Superior temporal gyrus (tissue), 1 donor: ENCODE measurements around the gene C1orf159.
"Not testable (repeated sequence)": the region's sequence is repeated elsewhere in the genome, so short reads cannot be mapped to it uniquely, and the experiment has no call there.

Source experiments
- DNase-seq: peaks from one replicate; pipeline ENCODE4 v3.0.0-alpha.2; 2016; ENCODE audit errors: extremely low spot score

The C1orf159 gene

DNA sequence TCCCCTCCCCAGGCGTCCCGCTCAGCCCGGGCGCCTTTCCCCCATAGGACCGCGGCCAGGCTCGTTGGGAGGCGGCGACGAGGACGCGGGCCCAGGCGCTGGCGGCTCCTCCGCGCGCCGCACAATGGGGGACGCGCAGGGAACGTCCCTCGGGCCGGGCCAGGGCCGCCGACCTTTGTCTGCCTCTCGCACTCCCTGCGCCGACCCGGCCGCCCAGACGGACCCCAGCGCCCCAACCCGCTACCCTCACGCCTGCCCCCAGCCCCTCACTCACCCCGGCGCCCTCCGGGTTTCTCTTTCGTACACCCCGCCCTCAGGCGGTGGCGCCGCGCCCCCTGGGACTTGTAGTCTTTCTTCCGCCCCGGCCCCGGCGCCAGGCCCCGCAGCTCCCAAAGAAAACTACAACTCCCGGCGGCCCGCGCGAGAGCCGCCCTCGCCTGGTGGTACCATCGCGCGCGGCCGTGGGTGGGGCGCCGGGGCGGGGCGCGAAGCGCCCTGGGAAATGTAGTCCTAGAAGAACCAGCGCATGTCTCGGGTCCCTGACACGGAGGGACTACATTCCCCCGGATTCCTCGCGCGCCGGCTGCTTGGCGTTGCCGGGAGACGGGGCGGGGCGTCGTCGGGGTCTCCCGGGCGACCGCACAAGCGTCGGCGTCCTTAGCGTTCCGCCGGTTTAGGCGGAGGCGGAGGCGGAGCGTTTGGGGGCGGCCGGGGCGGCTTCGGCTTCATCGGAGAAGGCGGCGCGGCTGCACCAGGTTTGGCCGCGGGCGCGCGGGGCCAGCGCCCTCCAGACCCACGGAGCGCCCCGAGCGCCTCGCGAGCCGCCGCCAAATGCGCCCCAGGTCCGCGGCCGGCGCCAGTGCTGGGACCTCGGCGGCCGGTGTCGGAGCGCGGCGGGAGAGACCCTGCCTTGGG lies at the start of gene C1orf159:
Gene C1orf159 (minus strand): TSS at position 304 of the 915 bp plus-strand sequence. CDS start 24,546 bp downstream, outside the sequence.
- peak; percentile 98 for DNase-seq

DNA sequence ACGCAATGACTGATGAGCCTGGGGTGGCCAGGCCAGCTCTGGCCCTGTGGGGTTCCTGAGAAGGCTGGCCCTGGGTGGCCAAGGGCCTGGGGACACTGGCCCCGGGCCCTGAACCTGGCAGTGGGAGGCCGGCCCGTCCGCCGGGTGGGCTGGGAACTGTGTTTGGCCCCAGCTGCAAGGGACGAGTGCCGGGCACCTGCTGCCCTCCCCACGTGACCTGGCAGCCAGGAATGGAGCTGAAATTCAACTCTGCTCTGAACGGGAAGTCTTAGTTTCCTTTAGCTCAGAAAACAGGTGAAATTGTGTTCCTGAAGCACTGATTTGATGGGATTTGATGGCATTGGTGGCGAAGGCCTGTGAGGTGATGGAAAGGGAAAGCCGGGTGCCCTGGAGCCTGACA lies 49.6 kb upstream of the C1orf159 start:
- DNase-seq, result no peak

DNA sequence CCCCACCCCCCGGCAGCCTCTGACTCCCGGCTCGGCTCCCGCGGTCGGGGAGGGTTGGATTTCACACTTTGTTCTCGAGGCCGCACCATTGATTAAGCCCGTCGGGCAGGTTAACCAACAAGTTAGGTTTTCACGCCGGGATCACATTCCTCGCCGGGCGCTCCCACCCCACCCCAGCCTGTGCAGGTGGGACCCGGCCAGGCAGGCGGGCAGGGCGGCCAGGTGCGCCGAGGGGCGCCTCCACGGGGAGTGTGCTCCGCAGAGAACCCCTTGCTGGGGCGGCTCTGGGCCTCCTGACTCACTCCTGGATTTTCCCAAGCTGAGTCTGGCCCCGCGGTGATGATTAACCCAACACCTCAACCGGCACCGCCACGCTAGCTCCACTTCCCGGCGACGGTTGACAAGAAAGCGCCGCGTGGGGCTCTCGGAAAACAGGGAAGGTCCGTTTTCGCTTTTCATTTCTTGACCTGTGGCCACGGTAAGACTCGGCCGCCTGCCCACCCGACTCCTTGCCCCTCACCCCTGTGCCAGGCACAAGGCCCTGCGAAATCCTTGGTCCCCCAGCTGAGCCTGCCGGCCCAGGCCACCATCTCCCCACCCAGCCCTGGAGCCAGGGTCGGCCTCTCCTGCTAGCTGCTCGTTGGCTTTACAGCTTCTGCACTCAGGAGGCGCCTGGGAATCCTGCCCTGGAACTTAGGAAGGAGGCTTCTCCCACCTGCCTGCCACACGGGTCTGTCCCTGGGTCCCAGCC lies 49.0 kb upstream of the C1orf159 start:
- DNase-seq, result no peak

DNA sequence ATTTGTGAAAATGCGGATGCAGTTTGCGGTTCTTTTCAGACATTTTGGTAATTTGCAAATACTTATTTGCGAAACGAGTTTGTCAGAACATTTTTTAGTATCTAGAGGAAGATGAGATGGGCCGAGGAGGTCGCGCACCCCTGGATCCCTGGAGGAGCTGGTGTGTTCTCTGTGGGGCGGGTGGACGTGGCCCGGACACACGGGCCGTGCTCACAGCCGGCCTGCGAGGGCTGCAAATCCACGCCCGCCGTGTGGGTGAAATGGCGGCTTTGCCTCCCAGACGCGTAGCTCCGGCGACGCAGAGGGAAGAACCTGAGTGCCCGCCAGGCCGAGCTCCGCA lies 48.4 kb upstream of the C1orf159 start:
- no peak for DNase-seq

DNA sequence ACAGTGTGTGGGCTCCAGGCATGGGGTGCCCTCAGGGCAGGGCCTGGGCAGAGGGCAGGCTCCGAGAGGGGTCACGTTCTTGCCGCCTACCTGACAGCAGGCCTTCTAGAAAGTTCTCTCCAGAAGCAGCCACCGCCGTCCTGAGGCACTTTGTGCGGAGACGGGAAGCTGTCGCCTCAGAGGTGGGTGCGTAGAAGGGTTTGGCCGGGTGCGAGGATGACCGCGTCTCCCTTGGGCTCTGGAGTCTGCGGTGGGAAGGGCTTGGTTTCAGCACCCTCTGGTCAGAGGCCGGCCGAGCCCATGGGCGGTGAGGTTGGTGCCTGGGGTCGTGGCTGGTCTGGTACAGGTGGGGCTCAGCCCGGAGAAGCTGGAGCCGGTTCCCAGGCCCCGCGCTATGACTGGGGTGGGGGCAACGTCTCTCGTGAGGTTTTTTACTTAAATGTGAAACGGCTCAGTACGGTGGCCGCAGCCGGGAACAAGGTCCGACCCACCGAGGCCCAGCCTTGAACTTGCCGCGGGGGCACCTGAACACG lies 47.7 kb upstream of the C1orf159 start:
- no peak for DNase-seq

DNA sequence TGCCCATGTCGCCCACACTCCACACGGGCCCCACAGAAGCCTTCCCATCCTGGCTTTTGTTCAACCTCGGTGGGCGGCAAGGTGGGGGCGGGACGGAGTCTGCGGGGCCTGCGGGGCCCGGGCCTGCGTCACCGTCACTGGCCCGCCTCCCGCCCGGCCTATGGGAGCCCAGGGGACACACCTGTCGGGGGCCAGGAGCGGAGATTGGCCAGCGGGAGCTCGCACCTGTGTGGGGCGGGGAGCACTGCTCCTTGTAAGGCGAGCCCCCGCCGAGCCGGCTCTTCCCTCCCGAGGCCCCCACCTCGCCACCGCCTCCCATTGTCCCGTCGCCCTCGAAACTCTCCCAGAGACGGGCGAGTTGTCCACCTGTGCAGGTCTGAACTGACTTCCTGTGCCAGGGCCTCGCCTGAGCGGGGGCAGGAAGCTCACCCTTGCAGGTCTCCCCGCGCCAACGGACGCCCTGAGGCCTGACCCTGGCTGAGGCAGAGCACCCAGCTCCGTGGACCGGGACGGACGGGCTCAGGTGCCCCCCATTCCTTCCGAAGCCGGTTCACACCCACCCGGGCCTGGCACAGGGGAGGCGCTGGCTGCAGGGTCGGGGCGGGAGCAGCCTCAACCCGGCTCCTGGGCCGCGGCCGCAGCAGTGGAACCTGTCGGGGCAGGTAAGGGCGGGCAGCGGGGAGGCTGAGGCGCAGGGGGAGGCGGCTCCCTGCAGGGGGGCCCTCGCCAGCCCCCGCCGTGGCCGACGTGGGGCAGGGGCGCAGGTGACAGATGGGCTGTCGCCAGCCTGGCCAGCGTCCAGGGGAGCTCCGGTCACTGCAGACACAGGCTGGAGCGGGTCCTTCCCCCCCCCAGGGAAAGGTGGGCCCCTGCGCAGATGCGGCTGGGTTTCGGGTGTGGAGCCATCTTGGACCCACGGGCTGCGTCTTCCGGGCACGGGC lies 47.0 kb upstream of the C1orf159 start:
- no peak for DNase-seq

DNA sequence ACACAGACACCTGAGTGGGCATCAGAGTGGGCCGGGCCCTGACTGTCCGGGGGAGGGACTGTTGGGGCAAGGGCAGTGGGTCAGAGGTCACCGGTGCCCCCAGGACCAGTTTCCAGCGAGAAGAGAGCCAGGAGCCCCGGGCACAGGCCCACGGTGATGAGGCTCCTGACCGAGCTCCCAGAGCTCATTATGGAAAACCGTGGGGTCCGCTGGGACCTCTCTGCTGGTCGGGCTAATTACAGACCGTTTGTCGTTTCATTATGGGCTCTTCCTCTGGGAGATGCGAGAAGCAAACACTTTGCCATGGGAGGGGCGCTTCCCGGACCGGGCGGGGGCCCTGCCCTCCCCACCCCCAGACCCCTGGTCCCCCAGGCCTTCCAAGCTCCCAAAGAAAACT lies 45.8 kb upstream of the C1orf159 start:
- no peak for DNase-seq

DNA sequence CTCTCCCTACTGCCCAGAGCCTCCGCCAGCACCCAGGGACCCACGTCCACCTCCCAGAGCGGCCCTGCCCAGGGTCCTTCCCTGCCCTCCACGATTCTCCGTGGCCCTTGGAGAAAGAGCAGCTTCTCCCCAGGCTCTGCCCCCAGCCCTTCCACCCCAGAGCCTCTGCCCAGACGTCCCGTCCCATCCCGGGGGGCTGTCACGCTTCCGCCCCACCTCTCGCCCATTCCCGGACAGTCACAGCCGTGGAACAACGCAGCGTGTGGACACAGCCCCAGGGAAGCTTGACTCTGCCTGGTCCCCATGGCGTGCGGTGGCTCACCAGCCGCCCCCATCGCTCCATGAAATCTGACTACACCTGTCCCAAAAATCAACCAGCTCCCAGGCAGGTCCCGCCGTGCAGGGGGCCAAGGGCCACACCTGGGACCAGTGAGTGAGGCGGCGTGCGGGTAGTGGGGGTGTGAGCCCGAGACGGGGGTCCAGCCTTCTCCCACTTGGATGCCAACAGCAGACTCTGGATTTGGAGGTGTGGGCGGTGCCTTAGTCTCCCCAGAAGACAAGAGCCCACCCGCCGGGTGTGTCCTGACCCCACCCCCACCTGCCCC lies 45.3 kb upstream of the C1orf159 start:
- no peak for DNase-seq

DNA sequence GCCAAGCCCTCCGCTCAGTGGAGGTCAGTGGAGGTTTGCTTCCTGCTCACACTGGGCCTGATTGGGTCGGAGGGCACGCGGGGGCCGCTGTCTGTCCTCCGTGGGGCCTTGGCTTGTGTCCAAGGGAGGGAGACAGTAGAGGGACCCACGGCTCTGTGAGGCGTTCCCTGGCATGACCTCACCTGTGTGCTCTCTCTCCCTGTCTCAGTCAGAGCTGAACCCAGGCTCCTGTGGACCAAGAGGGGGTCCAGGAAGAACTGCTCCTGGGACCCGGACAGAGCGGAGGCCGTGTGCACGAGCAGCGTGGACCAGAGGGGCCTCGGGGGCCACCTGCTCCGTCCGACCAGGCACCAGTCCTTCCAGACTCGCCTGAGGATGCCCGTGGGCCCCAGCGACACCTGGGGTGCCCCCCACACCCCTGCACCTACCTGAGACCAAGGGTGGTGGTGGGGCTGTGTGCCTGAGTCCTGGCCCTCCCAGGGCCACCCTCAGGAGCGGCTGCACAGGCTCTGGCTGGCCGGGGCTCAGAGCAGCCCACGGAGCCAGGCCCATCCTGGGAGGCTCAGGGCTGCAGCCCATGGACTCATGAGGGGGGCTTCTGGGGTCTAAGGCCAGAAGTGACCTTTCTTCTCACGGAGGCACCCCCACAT lies 44.5 kb upstream of the C1orf159 start:
- DNase-seq, result no peak

DNA sequence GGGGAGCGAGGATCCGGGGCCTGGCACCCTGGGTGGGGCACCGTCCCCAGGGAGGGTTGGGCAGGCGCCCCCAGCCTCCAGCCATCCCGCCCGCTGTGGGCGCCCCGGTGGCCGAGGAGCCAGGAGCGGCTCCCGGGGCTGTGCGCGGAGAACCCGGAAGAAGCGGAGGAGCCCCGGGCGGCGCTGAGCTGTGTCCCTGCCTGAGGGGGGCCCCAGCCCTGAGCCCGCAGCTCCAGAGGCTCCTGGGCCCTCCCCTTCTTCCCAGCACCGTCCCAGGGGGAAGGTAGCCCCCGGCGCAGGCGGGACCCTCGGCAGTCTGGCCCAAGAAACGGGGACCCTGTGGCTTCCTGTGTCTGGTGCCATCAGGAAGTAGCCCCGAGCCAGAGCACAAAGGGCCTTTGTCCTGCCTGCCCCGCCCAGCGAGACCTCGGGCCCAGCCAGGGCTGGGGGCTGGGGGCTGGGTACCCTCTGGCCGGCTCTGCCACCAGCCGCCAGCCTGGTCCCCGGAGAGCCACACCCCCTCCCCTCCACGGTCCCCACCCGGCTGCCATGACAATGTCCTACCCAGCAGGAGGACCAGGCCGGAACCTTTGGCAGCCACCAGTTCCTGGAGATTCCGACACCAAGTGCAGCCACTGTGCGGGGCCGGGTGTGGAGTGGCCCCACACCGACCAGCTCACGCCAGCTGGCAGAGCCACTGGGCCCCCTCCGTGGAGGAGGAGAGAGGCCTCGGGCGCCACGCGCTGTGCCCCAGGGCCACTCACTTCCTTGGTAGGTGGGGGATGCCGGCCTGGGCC lies 42.2 kb upstream of the C1orf159 start:
- DNase-seq, result peak; percentile 82

DNA sequence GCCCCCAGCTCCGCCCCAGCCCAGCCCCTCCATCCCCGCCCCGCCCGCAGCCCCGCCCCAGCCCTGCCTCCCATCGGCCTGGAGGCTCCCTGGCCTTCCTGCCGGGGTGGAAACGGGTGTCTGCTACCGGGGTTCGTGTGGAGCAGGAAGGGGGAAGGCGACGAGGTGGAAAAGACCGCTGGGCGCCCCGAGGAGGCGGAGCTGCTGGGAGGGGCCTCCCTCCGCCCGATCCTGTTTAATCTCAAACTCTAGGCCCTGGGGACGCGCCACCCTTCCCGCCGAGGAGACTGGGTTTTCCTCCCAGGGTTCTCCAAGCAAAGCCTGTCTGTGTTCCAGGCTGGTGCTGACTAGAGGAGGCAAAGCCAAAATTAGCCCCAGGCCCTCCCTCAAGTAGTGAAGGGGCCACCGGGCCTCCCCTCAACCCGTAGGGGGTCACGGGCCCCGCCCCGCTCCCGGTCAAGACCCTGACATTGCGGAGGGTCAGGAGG lies 41.6 kb upstream of the C1orf159 start:
- DNase-seq, result peak; percentile 57

DNA sequence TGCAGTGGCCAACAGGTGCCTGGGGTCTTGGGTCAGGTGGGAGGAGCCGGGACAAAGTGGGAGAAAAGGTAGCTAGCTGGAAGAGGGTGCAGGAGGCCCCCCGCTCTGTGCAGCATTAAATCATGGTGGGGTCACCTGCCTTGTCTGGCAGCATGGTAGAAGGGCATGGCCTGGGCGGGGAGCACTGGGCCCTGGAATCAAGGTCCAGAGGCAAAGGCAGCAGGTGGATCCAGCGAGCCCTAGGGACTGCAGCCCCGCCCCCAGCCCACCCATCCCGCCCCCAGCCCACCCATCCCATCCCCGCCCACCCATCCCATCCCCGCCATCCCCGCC lies 41.1 kb upstream of the C1orf159 start:
- DNase-seq, result no peak

DNA sequence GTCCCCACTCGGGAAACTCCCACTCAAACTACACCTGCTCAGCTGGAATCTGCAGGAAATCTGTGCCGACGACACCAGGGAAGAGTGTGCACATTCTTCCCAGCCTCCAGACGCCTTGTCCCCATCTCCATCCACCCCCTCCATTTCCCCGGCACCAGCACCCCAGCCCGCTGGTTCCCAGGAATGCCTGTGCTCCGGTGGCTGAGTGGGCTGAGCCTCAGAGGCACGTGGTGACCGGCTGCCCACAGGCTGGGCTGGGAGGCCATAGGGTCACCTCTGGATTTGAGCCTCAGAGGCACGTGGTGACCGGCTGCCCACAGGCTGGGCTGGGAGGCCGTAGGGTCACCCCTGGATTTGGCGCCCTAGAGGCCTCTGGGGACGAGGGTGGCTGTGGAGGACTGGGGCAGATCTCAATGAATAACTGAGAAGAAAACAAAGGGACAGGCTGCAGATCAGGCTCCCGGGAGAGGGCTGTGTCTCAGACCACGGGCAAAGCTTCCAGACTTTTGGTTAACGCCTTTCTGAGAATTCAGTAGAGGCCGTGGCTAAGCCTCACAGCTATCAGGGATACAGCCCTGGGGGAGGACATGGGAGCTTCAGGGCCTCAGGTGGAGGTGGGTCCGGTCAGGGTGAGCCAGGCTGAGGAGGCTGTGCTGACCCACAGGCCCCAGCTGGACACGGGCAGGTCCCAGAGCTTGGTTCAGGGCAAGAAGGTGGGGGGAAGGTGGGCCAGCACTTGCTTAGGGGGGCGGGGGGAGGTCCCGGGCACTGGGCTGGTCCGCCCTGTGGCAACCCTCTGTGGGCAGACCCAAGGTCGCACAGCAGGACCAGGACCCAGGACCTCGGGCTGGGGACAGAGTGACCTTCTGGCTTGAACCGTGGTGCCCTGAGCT lies 40.5 kb upstream of the C1orf159 start:
- no peak for DNase-seq

DNA sequence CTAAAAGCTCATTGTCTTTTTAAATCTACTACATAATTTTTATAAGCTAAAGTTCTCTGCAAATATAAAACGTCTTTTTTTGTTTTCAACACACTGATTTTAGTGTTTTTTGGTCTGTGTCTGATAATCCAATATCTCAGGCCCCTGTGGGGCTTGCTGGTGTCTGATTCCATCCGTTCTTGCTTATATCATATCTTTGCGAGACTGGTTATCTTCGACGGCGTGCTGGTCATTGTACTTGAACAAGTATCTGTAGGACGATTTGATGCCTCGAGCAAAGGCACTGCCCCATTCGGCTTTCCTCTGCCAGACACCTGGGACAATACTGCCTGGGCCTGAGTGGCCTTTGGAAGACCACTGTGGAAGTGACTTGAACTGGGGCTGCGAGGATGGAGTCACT lies 39.4 kb upstream of the C1orf159 start:
- no peak for DNase-seq

DNA sequence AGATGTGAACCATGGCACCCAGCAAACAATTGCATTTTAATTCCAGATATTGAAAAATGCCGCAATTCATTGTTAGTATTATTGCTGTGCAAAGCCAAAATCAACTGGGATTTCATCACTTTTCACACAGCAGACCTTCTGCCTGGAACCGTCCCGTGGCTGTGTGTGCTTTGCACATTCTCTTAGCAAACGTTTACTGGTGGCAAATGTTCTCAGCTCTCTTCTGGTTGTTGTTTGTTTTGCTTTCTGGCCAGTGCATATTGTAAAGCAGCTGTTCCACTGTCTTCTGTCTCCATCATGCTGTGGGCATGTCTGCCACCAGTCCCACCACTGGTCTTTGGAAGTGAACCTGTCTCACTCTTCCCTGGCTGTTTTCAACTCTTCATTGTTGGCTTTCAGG lies 38.0 kb upstream of the C1orf159 start:
- DNase-seq, result no peak

DNA sequence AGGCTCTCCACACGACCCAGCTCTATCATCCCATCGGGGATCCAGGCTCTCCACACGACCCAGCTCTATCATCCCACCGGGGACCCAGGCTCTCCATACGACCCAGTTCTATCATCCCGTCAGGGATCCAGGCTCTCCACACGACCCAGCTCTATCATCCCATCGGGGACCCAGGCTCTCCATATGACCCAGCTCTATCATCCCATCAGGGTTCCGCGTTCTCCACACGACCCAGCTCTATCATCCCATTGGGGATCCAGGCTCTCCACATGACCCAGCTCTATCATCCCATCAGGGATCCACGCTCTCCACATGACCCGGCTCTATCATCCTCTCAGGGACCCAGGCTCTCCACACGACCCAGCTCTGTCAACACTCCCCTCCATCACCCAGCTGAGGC lies 37.3 kb upstream of the C1orf159 start:
- DNase-seq, result not testable (repeated sequence)

DNA sequence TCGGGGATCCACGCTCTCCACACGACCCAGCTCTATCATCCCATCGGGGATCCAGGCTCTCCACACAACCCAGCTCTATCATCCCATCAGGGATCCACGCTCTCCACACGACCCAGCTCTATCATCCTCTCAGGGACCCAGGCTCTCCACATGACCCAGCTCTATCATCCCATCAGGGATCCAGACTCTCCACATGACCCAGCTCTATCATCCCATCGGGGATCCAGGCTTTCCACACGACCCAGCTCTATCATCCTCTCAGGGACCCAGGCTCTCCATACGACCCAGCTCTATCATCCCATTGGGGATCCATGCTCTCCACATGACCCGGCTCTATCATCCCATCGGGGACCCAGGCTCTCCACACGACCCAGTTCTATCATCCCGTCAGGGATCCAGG lies 36.5 kb upstream of the C1orf159 start:
- not testable (repeated sequence) for DNase-seq

DNA sequence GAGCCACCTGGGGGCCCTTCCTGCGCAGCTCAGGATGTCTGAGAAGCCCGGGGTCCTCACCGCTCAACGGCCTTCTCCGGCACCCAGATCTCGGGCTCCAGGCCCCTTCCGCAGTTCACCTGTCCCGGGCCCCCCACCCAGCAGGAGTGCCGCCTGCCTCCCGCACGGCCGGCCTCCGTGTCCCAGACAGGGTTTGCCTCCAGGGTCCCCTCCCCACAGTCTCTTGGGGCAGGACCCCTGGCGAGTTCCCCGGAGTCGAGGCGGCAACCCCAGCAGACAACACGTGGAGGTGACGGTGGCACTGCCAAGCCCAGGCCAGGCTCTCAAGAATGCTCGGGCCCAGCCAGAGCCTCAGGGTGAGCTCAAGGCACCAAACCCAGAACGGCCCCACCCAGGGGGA lies 35.4 kb upstream of the C1orf159 start:
- DNase-seq, result no peak

DNA sequence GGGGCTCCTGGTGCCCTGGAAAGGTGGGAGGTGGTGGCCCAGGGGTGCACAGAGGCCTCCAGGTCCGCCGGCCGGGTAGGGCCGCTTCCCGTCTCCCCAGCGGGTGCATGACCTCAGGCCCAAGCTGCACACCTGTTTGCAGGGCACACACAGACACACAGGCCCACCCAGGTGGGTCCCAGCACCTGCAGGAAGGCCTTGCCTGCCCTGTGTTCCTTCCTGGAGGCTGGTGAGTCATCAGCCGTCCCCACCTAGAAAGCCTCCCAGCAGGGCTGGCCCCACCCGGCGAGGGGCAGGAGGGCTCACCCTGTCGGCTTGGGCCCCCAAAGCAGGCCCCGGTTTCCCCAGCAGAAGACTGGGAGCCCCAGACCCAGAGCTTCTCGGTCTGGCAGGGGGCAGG lies 34.2 kb upstream of the C1orf159 start:
- no peak for DNase-seq
